ENCODE results near the gene SPATA20. TPM values are rescaled to one million over a fixed set of nuclear protein-coding genes. Genes with fewer than 3 reads are reported as not detected.

Gene SPATA20
- total RNA-seq, 1 donor from 2014 or later = 71.3 TPM

DNA sequence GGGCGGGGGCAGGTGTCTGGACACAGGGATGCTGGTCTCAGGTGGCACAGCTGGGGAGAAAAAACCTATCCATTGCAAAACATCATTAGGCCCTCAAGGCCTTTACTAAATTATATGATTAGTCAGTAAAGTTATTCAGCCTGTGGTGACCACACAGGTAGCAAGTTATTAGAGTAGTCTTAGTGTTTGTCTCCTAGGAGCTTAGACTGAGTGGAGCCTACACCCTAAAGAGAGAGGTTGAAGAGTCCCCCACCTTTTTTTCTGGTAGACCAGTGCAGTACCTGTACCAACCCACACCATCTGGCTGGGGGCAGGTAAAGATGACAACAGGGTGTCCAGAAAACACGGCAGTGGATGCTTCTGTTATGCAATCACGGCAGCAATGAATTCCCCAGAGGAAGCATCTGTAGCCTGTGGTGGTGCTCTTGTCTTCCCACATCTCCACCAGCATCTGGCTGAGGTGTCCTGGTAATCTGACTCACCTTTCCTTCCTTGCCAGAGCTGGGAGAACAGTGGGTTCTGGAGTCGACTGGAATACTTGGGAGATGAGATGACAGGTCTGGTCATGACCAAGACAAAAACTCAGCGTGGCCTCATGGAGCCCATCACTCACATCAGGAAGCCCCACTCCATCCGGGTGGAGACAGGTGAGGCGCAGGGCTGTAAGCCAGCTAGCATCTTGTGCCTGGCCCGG lies 27.7 kb upstream of the SPATA20 start:
- no peak for DNase-seq (ENCODE audit: low spot score)

GRCh38 chr17:50520483-50520882 lies 26.5 kb upstream of the SPATA20 start:
- DNase-seq (ENCODE audit: low spot score) = no peak

DNA sequence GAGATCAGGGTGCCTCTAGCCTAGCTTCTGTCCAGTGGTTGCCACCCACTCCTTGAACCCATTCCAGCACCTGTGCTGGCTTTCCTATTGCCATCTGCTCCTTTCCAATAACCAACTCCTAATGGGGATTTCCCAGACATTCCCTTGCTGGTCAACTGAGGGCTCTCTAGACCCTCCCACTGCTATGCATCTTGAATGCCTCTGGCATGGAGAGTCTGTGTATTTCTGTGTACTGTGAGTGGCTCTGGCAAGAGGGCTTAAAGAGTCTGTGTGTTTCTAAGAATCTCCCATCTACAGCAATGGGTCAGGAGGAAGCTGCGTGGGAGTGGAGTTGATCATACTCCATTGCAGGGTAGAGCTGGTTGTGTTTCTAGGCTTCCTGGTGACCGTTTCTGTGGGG lies 25.5 kb upstream of the SPATA20 start:
- no peak for DNase-seq (ENCODE audit: low spot score)

- DNase-seq (ENCODE audit: low spot score) = no peak
Observed at GRCh38 chr17:50522766-50523165, 24.2 kb upstream of the SPATA20 start.

- no peak for DNase-seq (ENCODE audit: low spot score)
Observed at GRCh38 chr17:50523208-50523607, 23.8 kb upstream of the SPATA20 start.

GRCh38 chr17:50524838-50525237 lies 22.1 kb upstream of the SPATA20 start:
- no peak for DNase-seq (ENCODE audit: low spot score)

- no peak for DNase-seq (ENCODE audit: low spot score)
Observed at GRCh38 chr17:50527155-50527762, 19.7 kb upstream of the SPATA20 start.

GRCh38 chr17:50527949-50528474 lies 19.0 kb upstream of the SPATA20 start:
- DNase-seq (ENCODE audit: low spot score) = no peak

DNA sequence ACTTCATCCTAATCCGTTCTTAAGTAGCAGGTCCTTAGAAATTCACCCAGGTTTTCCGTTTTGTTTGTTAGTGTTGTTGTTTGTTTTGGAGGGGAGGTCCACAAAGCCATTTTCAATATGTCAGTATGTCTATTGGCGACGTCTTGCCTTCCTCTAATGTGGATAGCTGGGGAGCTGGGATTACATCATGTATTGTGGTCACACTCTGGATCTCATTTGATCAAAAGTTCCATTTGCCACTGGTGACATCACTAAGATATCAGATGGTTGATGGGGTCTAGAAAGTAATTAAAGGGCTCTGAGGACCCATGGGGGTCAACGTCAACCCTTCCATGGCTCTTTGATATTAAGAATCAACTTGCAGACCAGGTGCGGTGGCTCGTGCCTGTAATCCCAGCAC lies 17.1 kb upstream of the SPATA20 start:
- DNase-seq (ENCODE audit: low spot score) = no peak

- no peak for DNase-seq (ENCODE audit: low spot score)
Observed at GRCh38 chr17:50531428-50532025, 15.4 kb upstream of the SPATA20 start.

DNA sequence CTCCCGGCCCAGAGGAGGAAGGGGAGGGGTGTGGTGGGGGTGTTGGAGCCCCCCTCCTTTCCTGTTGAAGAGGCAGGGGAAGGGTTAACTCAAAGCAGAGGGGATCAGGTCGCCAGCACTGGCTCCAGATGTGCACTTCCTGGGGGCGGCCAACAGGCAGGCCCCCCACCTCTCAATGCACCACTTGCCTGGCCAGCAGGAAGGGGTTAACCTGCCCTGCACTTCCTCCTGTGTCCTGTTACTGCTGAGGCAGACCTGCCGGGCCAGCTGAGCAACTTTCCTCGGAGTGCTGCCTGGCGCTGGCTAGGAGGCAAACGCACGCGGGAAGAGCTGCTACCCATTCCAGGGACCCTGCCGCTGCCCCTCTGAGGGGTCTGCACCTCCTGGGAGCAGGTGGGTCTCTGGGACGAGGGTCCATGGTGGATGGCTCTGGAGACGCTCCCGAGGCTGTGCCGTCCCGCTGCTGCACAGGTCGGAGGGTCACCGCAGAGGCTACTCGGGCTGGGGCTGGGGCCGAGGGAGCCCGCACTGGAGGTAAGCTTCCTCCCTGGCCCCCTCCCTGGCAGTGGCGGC lies 14.4 kb upstream of the SPATA20 start, which contains the start of gene EPN3:
EPN3 (plus strand) TSS at position 284 of the 573 bp plus-strand sequence. CDS start 3,822 bp downstream, outside the sequence.
- peak; percentile 64 for DNase-seq (ENCODE audit: low spot score)

DNA sequence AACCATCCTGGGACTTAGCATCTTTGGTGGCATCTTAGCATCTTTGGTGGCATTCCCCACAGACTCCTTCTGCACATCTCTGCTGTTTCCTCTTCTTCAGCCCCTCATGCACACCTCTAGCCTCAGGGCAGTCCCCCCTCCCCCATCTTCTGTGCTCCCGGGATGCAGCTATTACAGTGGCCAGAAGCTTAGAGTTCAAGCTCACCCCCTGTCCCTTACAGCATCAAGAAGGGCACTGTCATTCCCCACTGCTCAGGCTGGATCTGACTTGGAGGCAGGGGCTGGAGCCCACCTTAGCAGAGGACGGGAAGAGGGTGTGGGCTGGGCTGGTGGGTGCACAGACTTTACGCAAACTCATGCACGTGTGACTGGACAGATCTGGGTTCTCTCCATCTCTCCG lies 13.8 kb upstream of the SPATA20 start:
- DNase-seq (ENCODE audit: low spot score) = no peak

GRCh38 chr17:50533720-50534148 lies 13.2 kb upstream of the SPATA20 start:
- DNase-seq (ENCODE audit: low spot score) = peak; percentile 74

GRCh38 chr17:50534222-50534978 lies 12.6 kb upstream of the SPATA20 start:
- peak; percentile 58 for DNase-seq (ENCODE audit: low spot score)

- DNase-seq (ENCODE audit: low spot score) = no peak
Observed at GRCh38 chr17:50534979-50535326, 12.0 kb upstream of the SPATA20 start.

DNA sequence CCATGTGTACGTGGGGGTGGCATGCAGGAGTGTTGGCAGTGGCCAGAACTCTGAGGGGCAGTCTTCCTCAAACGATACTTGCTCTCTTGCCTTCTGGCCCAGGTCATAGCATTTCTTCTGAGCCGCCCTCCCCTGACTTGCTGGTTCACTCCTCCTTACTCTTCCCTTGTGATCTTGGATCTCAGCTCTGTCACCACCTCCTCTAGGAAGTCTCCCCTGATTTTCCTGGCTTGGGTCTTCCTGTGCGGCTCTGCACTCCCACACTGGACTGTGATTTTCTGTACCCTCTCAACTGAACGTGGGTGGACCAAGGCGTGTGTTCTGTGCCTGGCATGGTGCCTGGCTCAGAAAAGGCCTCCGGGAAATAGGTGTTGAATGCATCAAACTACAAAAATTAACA lies 11.6 kb upstream of the SPATA20 start:
- no peak for DNase-seq (ENCODE audit: low spot score)

DNA sequence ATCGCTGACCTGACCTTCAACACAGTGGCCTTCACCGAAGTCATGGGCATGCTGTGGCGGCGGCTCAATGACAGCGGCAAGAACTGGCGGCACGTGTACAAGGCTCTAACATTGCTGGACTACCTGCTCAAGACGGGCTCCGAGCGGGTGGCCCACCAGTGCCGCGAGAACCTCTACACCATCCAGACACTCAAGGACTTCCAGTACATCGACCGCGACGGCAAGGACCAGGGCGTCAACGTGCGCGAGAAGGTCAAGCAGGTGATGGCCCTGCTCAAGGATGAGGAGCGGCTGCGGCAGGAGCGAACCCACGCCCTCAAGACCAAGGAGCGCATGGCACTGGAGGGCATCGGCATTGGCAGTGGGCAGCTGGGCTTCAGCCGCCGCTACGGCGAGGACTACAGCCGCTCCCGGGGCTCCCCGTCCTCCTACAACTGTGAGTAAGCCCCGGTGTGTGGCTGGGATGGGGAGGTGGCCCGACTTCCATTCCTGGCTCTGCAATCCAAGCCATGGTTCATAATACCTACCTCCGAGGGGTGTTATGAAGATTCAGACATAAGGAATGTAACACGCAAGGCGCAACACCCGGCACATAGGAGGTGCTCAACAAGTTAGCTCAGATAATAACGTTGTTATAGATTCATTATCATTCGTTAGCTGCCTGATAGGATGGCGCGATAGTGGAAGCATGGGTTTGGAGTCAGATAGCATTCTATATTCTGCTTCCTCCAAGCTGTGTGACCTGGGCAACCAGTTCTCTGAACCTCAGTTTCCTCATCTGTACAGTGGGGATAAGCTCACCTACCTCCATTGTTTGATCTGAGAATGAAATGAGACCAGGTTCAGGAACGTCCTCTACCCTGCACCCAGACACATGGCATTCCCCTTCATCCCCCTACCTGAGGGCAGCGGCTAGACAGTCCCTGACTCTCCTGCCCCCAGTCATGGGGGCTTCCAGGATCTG lies 10.0 kb upstream of the SPATA20 start:
- no peak for DNase-seq (ENCODE audit: low spot score)

- no peak for DNase-seq (ENCODE audit: low spot score)
Observed at GRCh38 chr17:50537721-50538548, 9.0 kb upstream of the SPATA20 start.

DNA sequence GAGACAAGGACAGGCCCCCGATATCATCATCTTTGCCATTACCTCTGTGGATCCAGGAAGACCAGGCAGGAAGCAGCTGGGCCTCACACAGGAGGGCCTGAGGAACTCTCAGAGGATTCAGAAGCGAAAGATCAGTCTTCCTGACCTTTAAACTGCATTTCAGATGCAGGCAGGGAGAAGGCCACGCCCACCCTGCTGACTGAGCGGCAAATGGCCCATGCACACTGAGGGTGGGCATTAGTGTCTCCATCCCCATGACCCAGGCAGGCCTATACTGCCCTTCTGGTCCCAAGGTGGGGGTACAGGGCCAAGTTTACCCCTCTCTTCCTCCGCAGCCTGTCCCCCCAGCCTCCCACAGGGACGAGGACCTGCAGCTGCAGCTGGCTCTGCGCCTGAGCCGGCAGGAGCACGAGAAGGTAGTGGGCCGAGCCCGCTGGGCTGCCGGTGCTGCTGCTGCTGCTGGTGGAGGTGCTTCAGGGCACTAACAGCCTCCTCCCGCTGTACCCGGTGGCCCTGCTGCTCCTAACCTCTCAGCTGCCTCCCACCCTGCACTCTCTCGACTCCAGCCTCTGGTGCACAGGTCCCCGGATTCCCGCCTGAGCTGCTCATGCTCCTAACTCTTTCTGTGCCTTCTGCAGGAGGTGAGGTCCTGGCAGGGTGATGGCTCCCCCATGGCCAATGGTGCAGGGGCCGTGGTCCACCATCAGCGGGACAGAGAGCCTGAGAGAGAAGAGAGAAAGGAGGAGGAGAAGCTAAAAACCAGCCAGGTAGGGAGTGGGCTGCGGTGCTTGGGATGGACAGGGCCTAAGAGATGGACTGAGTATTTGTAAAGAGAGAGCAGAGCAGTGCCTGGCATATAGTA lies 8.2 kb upstream of the SPATA20 start:
- no peak for DNase-seq (ENCODE audit: low spot score)
